GM21367 (cell line): ENCODE data around the gene TRIM34.
A peak's percentile ranks its signal among the peaks of the same experiment; 100 is the strongest.
"Not testable (repeated sequence)": the region's sequence is repeated elsewhere in the genome, so short reads cannot be mapped to it uniquely, and the experiment has no call there.

ENCODE experiments used
- ATAC-seq: cut with Tn5 transposase; IDR thresholded peaks from one replicate; pipeline ENCODE4 v1.9.1; 2021; ENCODE audit not compliant: unreplicated experiment

Gene TRIM34, protein sequence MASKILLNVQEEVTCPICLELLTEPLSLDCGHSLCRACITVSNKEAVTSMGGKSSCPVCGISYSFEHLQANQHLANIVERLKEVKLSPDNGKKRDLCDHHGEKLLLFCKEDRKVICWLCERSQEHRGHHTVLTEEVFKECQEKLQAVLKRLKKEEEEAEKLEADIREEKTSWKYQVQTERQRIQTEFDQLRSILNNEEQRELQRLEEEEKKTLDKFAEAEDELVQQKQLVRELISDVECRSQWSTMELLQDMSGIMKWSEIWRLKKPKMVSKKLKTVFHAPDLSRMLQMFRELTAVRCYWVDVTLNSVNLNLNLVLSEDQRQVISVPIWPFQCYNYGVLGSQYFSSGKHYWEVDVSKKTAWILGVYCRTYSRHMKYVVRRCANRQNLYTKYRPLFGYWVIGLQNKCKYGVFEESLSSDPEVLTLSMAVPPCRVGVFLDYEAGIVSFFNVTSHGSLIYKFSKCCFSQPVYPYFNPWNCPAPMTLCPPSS

DNA sequence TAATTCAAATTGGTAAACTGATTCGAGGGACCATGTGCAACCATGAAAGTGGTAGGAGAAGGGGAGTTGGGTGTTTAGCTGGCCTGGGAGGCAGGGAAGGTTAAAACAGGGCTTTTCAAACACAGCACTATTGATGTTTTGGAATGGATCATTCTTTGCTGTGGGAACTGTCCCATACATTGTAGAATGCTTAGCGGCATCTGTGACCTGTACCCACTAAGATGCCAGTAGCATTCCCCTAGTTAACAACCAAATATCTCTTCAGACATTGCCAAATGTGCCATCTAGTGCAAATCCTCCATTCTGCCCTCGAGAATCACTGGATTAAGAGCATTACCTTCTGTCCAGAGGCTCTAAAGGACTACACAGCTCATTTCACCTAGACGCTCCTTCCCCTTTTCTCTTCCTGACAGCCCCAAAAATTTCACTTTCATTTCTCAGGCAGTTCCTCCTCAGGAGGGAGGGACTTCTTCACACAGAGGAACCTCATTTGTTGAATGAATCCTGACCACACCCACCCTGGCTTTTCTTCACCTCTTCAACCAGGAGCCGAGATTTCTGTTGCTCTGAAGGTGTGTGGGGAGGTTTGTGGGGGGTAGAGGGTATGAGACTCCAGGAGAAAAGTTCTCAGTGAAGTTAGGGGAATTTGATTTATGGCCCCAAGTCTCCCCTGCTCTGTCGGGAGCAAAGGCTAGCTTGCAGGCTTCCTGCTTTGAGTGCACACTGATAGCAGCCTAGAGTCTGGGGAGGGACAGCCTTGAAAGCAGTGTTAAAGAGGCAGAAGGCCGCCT, at the start of gene TRIM34:
TSS of gene TRIM34 (plus strand) at position 513 of the 791 bp plus-strand sequence. CDS start 7,331 bp downstream, outside the sequence.
- ATAC-seq: peak; percentile 97

DNA sequence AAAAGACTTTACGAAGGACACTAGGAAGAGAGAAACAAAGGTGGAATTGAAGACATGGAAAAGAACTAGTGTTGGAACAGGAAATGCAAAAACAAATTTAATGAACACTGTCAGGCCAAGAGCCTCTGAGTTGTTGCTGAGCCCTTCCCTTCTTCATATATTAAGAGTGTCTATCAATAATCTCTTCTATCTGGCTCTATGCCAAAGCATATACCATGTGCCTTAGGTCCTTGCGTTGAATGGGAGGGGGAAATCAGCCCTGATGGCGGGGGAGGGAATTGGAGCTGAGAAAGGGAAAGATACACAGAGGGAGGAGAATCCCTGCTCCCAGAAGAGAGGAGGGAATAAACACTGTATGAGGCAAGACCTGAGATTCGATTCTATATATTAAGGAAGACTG, 49.6 kb upstream of the TRIM34 start:
- no peak for ATAC-seq

DNA sequence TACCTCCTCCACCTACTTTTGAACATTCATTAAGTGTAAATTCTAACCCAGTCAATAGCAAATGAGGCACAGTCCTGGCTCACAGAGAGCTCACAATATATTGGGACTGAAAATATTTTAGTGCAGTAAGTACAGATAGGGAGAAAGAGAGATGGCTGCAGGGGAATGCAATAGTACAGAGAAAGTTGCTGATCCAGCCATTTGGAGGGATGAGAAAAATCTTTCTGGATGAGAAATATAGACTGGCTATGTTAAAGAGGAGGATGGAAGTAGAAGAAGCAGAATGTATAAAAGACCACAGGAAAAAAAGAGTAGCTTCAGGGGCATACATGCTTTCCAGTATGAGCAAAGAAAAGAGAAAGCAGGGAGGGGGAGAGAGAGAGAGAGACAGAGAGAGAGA, 47.7 kb upstream of the TRIM34 start:
- no peak for ATAC-seq

DNA sequence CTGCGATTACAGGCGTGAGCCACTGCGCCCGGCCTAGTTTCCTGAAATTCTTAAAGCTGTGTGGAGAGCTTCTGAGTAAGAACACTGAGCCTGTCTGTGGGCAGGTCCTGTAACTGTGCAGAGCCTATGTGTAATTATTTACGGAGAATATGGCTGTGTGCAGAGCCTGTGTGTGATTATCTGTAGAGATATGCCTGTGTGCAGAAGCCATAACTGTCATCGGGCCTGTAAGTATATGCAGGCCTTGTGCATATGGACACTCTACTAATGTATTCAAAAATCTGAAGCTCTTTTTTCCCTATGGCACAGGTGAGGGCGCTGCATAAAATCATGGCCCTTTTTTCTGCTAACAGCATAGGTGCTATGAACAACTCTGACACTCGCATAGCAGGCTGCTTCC, 44.2 kb upstream of the TRIM34 start, which contains the start of gene OR52B6:
TSS of gene OR52B6 (plus strand) at position 301 of the 400 bp plus-strand sequence. CDS start at position 301, 0 bp downstream.
- ATAC-seq: no peak

DNA sequence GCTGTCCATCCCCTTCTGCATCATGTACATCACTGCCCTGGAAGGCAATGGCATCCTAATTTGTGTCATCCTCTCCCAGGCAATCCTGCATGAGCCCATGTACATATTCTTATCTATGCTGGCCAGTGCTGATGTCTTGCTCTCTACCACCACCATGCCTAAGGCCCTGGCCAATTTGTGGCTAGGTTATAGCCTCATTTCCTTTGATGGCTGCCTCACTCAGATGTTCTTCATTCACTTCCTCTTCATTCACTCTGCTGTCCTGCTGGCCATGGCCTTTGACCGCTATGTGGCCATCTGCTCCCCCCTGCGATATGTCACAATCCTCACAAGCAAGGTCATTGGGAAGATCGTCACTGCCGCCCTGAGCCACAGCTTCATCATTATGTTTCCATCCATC, 43.8 kb upstream of the TRIM34 start:
- ATAC-seq: no peak

DNA sequence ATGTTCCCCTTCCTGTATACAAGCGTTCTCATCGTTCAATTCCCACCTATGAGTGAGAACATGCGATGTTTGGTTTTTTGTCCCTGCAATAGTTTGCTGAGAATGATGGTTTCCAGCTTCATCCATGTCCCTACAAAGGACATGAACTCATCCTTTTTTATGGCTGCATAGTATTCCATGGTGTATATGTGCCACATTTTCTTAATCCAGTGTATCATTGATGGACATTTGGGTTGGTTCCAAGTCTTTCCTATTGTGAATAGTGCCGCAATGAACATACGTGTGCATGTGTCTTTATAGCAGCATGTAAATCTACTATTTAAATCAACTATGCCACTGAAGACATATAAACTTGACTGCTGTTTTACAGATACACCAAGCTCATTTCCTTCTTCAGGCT, 40.3 kb upstream of the TRIM34 start:
- not testable (repeated sequence) for ATAC-seq

DNA sequence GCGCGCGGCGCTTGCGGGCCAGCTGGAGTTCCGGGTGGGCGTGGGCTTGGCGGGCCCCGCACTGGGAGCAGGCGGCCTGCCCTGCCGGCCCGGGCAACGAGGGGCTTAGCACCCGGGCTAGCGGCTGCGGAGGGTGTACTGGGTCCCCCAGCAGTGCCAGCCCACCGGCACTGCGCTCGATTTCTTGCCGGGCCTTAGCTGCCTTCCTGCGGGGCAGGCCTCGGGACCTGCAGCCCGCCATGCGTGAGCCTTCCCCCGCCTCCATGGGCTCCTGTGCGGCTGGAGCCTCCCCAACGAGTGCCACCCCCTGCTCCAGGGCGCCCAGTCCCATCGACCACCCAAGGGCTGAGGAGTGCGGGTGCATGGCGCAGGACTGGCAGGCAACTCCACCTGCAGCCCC, 34.9 kb upstream of the TRIM34 start:
- ATAC-seq: not testable (repeated sequence)

DNA sequence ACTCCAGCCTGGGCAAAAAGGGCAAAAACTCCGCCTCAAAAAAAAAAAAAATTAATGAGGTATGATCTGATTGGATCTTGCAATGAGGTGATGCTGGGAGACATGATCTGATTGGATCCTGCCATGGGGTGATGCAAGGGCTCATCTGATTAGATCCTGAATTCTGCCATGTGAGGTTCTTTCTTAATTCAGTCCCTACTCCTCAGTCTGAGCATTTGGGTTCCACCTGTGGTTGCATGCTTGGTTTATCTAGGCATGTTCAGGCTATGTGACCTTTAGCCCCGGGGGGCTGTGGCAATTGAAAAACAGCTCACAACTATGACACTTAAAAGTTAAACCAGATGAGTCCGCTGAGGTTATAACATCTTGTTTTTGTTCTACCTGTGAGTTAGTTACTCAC, 33.2 kb upstream of the TRIM34 start:
- ATAC-seq: no peak

DNA sequence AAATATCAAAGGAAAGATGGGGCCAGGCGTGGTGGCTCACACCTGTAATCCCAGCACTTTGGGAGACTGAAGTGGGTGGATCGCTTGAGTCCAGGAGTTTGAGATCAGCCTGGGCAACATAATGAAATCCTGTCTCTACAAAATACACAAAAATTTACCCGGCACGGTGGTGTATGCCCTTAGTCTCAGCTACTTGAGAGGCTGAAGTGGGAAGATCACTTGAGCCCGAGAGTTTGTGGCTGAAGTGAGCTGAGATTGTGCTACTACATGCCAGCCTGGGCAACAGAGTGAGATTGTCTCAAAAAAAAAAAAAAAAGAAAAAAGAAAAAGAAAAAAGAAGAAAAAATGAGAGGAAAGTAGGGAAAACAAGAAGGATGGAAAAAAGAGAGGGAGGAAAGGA, 32.2 kb upstream of the TRIM34 start:
- no peak for ATAC-seq

DNA sequence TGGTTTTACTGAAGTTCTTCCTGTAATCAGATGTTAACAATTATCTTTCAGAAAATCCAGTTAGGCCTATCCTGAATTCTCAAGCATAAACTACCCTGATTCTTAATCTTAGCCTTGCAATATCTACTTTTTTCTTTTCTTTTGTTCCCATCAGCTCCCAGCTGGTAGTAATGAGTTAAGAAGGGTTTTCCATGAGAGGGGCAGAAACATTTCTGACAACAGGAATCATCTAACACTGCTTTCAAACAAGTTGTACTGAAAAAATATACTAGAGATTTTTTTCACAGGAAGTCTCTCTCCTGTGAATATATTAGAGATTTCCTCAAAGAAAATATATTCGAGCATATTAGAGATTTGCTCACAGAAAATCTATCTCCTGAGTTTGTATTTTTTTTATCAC, 31.7 kb upstream of the TRIM34 start:
- no peak for ATAC-seq

DNA sequence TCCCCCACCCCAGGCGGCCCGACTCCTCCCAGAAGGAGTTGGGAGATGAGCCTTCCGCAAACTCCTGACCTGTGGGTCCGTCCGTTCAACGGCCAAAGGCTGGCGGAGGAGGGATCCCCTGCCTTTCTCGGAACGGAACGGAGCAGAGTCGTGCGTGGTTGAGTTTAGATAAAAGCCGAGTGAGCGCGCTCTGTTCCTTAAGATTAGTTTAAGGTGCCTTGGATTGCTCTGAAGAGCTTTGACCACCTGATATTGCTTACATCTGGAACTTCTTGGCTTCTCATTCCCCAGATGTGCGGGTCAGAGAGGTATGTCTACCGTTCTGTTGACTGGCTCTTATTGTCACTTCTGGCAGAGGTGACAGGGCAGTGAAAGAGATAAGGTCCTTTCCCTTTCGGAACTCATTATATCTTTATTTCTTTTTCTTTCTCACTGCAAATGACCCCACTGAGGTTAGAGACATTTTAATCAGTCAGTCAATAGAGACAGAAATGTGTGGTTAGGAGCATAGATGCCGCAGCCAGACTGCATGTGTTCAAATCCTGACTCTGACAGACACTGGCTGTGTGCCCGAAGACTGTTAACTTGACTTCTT, 28.1 kb upstream of the TRIM34 start, which contains the start of gene TRIM6:
TSS of gene TRIM6 (plus strand) at position 31 of the 595 bp plus-strand sequence. CDS start at position 292, 261 bp downstream.
- no peak for ATAC-seq

DNA sequence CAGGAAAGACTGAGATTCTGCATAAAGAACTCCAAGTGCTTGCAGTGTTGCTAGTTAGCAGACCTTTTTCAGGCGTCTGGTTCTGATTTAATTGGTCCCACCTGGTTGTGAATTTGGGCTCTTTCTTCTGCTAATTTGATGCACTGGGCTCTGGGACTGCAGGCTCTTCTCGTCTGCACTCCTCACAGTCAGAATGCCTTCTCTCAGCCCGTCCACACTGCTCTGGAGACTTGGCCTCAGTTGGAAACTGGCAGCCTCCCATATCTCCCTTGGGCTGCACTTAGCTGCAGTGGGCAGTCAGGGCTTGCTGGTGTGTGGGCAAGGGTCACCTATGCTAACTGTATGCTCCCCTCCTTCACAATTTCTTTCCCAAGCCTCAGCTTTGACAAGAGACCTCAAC, 26.8 kb upstream of the TRIM34 start:
- ATAC-seq: no peak

DNA sequence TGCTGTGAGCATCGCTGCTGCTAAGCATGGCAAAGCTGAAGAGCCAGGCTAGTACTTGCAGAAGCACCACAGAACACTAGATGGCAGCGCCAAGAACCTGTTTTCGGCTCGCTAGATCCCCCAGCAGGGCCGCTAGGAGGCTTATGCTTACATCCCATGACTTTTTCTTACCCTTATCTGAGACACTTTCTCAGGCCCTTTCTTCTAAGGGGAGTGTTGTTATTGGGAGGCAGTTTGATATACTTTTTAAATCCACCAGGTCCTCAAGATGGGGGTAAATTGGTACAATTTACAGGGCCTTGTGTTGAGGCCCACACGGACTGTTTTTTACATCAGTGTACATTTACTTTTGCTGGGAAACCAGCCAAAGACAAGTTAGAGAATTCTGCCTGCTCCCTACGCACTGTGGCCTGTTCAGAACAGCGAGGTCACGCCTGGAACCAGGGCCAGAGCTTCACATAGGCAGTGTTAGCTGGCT, 24.4 kb upstream of the TRIM34 start:
- ATAC-seq: peak; percentile 88

DNA sequence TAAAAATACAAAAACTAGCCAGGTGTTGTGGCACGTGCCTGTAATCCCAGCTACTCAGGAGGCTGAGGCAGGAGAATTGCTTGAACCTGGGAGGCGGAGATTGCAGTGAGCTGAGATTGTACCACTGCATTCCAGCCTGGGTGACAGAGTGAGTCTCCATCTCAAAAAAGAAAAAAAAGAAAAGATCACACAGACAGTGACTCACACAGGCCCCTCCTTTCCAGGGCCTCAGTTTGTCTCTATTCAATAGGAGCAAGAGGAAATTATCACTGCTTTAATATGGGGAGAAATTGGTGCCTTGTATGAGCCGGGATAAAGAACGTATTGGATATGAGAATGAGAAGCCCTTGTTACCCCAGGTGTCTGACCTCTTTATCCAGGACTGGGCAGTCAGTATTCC, 22.0 kb upstream of the TRIM34 start:
- not testable (repeated sequence) for ATAC-seq

DNA sequence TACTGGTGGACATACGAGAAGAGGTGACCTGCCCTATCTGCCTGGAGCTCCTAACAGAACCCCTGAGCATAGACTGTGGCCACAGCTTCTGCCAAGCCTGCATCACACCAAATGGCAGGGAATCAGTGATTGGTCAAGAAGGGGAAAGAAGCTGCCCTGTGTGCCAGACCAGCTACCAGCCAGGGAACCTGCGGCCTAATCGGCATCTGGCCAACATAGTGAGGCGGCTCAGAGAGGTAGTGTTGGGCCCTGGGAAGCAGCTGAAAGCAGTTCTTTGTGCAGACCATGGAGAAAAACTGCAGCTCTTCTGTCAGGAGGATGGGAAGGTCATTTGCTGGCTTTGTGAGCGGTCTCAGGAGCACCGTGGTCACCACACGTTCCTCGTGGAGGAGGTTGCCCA, 21.5 kb upstream of the TRIM34 start:
- no peak for ATAC-seq

DNA sequence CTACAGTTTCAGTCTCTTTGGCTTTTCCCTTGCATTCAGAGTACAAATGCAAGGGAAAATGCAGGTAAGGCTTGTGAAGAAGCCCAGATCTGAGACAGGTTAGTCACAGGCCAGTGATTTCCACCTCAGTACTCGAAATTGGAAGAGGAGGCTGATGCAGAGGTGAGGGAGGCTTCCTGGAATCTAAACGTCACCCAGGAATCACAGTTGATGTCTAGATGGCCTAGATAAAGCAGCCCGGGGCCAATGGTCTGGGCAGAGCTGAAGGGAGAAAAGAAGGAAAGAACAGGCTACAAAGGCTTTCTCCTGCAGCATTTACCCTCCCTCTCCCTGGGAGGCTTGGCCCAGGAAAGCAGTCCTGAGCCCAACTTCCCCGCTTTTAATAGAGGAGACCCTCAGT, 19.9 kb upstream of the TRIM34 start:
- no peak for ATAC-seq

DNA sequence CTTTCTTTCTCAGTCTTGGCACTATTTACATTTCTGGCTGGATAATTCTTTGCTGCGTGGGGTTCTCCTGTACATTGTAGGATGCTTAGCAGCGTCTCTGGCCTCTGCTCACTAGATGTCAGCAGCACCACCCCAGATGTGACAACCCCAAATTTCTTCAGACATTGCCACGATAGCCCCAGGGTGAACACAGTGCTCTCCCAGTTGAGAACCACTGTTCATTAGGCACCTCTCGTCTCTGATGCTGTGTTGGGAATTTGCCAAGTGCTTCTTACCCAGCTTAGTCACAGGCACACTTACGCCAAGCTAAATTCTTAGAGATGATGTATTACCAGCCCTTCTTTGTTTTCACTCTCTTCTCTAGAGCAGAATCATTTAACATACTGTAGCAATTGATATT, 19.0 kb upstream of the TRIM34 start:
- no peak for ATAC-seq

DNA sequence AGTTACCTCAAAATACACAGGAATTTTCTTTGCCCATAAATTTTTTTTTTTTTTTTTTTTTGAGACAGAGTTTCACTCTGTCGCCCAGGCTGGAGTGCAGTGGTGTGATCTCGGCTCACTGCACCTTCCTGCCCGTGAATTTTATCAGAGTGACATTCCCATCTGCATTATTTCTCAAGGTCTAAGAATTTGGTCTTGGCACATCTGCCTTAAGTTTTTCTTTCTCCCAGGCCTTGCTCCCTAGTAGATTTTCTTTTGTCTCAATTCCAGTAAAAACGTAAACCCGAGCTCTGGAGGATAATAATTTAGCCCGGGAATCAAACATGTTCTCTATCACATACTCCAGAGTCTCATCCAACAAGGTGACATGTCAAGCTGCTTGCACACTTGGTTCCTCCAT, 16.0 kb upstream of the TRIM34 start:
- no peak for ATAC-seq

DNA sequence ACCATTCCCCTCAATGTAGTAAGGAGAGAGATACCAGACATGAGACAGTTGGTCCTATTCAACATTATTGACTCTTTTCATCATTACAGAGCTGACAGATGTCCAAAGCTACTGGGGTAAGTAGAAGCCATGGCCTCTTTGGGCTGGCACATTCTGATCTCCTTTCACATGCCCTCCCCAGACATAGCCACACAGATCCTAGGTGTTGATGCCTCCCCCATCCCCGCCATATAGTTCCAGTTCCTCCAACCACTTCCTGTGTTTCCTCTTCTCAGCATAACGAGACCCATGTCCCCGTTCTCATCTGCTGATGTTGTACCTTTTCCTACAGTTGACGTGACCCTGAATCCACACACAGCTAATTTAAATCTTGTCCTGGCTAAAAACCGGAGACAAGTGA, 14.4 kb upstream of the TRIM34 start:
- no peak for ATAC-seq

DNA sequence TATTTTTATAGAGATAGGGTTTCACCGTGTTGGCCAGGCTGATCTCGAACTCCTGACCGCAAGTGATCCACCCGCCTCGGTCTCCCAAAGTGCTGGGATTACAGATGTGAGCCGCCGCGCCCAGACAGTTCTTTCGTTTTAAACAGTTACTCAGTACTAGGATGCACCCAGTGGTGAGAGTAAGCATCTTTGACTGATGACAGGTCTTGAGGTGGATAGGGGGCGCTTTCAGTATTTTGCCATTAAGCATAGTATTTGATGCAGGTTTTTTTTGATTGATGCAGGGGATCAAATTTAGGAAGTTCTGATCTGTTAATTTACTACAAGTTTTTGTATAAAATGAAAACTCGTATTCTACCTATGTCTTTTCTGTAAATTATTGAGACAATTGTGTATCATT, 13.2 kb upstream of the TRIM34 start:
- ATAC-seq: peak; percentile 65

DNA sequence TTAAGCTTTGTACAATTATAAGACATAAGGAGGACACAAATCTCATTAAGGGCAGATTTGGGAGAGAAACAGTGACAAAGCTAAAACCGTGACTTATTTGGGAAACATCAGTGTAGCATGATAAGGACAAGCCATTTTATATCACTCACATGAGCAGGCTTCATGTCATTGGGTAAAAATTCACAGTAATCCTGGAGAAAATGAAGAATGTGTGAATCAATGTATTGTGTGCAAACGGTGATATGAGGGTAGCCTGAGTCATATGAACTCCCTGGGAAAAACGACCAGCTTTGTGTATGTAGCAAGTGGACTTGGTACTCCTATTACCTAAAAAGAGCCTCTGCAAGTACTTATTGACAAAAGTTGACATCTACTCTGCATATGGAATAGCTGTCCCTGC, 6.0 kb upstream of the TRIM34 start:
- no peak for ATAC-seq
